22Rv1 (cell line): Measurements from ENCODE around the gene ALKBH5.

ENCODE experiments used
- H3K27ac ChIP-seq: fragments of 450-650 bp; 2 replicates; pipeline ENCODE4 v1.5.1; 2017
- ZFX ChIP-seq: fragments of 450-650 bp; IDR thresholded peaks from 2 replicates; pipeline ENCODE4 v1.6.1; 2017; ENCODE audit warnings: antibody characterized with exemption, borderline replicate concordance
- TF ChIP-seq, protein P1 (sequence below): fragments of 450-650 bp; IDR thresholded peaks from 2 replicates; pipeline ENCODE4 v1.5.1; 2017; ENCODE audit warnings: mild to moderate bottlenecking

ALKBH5 gene

GRCh38 chr17:18236494-18236893 is 52.9 kb downstream of the ALKBH5 start:
- TF ChIP-seq, protein P1, sequence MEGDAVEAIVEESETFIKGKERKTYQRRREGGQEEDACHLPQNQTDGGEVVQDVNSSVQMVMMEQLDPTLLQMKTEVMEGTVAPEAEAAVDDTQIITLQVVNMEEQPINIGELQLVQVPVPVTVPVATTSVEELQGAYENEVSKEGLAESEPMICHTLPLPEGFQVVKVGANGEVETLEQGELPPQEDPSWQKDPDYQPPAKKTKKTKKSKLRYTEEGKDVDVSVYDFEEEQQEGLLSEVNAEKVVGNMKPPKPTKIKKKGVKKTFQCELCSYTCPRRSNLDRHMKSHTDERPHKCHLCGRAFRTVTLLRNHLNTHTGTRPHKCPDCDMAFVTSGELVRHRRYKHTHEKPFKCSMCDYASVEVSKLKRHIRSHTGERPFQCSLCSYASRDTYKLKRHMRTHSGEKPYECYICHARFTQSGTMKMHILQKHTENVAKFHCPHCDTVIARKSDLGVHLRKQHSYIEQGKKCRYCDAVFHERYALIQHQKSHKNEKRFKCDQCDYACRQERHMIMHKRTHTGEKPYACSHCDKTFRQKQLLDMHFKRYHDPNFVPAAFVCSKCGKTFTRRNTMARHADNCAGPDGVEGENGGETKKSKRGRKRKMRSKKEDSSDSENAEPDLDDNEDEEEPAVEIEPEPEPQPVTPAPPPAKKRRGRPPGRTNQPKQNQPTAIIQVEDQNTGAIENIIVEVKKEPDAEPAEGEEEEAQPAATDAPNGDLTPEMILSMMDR, result no peak
- TF ChIP-seq ZFX, result no peak
- no peak overlapping the region for H3K27ac ChIP-seq

DNA sequence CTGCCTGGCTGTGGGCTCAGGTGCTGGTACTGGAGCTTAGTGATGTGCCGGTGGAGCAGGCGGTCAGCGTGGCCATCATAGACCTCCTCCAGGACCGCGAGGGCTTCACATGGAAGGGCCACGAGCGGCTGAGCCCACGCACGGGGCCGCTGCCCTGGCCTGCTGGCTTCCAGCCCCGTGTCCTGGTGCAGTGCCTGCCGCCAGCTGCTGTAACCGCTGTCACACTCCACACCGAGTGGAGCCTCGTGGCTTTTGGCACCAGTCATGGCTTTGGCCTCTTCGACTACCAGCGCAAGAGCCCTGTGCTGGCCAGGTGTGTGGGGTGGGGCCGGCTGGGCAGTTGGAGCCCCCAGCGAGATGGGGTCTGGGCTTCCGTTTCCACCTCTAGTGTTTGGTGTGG is 53.8 kb downstream of the ALKBH5 start:
- TF ChIP-seq, protein P1, result no peak
- TF ChIP-seq ZFX, result no peak
- no peak overlapping the region for H3K27ac ChIP-seq

DNA sequence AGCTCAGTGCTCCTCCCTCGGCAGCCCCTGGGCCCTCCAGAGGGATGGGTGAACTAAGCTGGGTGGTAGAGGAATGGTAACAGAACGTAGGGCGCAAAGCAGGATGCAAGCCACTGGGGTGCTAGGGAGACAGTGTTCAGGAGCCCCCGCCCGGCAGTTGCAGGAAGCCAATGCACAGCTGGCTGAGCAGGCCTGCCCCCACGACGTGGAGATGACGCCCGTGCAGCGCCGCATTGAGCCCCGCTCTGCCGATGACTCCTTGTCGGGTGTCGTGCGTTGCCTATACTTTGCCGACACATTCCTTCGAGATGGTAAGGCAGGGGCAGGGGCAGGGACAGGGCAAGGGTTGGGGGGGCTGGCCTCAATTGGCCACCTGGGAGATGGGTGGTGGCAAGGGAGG is 54.7 kb downstream of the ALKBH5 start:
- no peak overlapping the region for H3K27ac ChIP-seq
- TF ChIP-seq, protein P1, result no peak
- no peak for TF ChIP-seq ZFX

DNA sequence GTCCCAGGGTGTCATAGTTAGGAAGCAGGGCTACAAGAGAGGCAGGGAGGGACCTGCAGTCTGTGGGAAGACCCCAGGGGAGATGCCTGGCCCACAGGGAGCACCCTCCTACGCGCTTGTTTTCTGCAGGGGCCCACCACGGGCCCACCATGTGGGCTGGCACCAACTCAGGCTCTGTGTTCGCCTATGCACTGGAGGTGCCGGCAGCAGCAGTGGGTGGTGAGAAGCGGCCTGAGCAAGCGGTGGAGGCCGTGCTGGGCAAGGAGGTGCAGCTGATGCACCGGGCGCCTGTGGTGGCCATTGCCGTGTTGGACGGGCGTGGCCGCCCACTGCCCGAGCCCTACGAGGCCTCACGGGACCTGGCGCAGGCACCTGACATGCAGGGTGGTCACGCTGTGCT is 56.8 kb downstream of the ALKBH5 start:
- H3K27ac ChIP-seq, result no peak overlapping the region
- TF ChIP-seq, protein P1, result no peak
- TF ChIP-seq ZFX, result no peak

GRCh38 chr17:18241229-18241871 is 57.7 kb downstream of the ALKBH5 start:
- no peak for TF ChIP-seq ZFX
- TF ChIP-seq, protein P1, result no peak

GRCh38 chr17:18245038-18245776 is 61.6 kb downstream of the ALKBH5 start:
- H3K27ac ChIP-seq, result peak overlapping the region; percentile 85; the same call in 1 of the 2 replicates
- TF ChIP-seq, protein P1, result no peak
- no peak for TF ChIP-seq ZFX

More at GRCh38 chr17:18241229-18241871, 57.7 kb downstream of the ALKBH5 start:
- H3K27ac ChIP-seq, result no peak overlapping the region

DNA sequence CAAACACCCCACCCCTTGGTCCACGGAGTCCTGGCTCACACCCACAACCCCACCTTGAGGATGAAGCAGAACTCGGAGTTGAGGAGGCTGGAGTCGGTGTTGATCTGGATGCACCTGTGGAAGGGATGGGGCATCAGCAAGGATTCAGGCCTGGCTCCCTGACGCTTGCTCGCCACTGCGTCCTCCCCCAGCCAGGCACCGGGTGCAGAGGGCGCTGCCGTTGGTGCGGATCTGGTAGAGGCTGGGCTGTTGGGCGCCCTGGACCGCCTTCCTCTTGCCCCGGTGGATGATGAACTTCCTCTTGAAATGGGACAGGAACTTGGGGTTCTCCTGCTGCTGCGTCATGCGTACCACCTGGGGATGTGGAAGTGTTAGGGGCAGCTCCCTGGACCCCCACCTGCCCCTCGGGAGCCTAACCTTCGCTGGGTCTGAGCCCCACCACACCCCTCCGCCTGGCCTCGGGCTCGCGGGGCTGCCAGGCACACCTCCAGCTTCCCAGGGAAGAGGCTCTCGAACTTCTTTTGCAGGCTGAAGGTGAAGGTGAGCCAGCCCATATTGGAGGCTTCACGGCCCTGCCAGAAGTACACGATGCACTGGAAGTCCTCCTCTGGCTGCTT is 62.6 kb downstream of the ALKBH5 start:
- peak overlapping the region; percentile 85 for H3K27ac ChIP-seq
- TF ChIP-seq, protein P1, result no peak
- TF ChIP-seq ZFX, result no peak
